ENCODE results near the gene RFX3.

GRCh38 chr9:3268223-3268622, 257.6 kb downstream of the RFX3 start:
- TF ChIP-seq CTCF (IDR thresholded peaks at IDR 0.05) (no peak), POLR2A (IDR thresholded peaks at IDR 0.05) (no peak)

All from body of pancreas (tissue), 4 donors.